HepG2 (cell line): Measurements from ENCODE around the gene DAB2IP. TPM values are rescaled to one million over a fixed set of nuclear protein-coding genes. Genes with fewer than 3 reads are reported as not detected.

Experiments used
- ATAC-seq: fragments of 200-7000 bp; cut with Tn5 transposase; 3 replicates; pipeline ENCODE4 v1.9.1; 2020; ENCODE audit warnings: mild to moderate bottlenecking, moderate library complexity
- BruUV-seq: library from RNA; stranded (reverse); fragments of 400-500 nt; replicated peaks from 2 replicates; lab custom pipeline; 2021; lab: Mats Ljungman, UMichigan
- CTCF ChIA-PET: fragments of 300-600 bp; formaldehyde crosslinking; extraction: SDS; loops from one replicate; lab custom pipeline; 2021; ENCODE audit warnings: low total read pairs, inconsistent platforms, low intra/inter-chr PET ratio; lab: Yijun Ruan, JAX
- POLR2A ChIA-PET: fragments of 350-600 bp; sonication (Branson Sonifier 250); formaldehyde crosslinking; loops from one replicate; lab custom pipeline; 2020; ENCODE audit warnings: antibody characterized with exemption, inconsistent platforms; lab: Yijun Ruan, JAX
- DNase-seq: peaks from one replicate; pipeline ENCODE4 v3.0.0-alpha.2; 2015; ENCODE audit warnings: low spot score
- FAIRE-seq: peaks from 3 replicates; lab custom pipeline; 2011; peaks lifted over from hg19 to GRCh38; lab: Jason Lieb, UNC
- H2AFZ ChIP-seq: one replicate; pipeline ENCODE4 v1.6.1; 2011; ENCODE audit warnings: low read length, inconsistent platforms
- H3K27ac ChIP-seq: fragments of 300-600 bp; 3 replicates; pipeline ENCODE4 v1.8.0; 2011; ENCODE audit warnings: mixed run types, mild to moderate bottlenecking, mixed read lengths, low read length, inconsistent platforms; ENCODE audit not compliant: insufficient read depth; ENCODE audit errors: extremely low read length
- H3K27me3 ChIP-seq, 2 experiments: fragments of 200-600 bp in 1 of 2; 2 replicates in 1 of 2; 3 replicates in 1 of 2; pipeline versions ENCODE4 v1.6.0 to v1.8.0; 2011; ENCODE audit warnings: low read length in 2 of 2, mild to moderate bottlenecking in 2 of 2, moderate library complexity in 2 of 2, inconsistent platforms in 1 of 2; ENCODE audit not compliant: insufficient read depth in 2 of 2, control insufficient read depth in 1 of 2
- H3K36me3 ChIP-seq, 2 experiments: fragments of 200-600 bp in 1 of 2; replicated peaks in 1 of 2; 2 replicates in 1 of 2; 3 replicates in 1 of 2; pipeline versions ENCODE4 v1.5.1 to v1.8.0; 2011; ENCODE audit warnings: low read length in 2 of 2, inconsistent platforms in 1 of 2; ENCODE audit not compliant: insufficient read depth in 2 of 2, control insufficient read depth in 1 of 2
- H3K4me1 ChIP-seq: 2 replicates; pipeline ENCODE4 v1.5.1; 2012; ENCODE audit warnings: low read length, inconsistent platforms; ENCODE audit not compliant: insufficient read depth
- H3K4me2 ChIP-seq: 2 replicates; pipeline ENCODE4 v1.6.0; 2011; ENCODE audit warnings: low read depth, low read length, inconsistent platforms
- H3K4me3 ChIP-seq, 3 experiments: fragments of 200-600 bp in 1 of 3; sonication (generic), shearing (Covaris generic) in 1 of 3; replicated peaks in 1 of 3; 2 replicates each; pipeline ENCODE4 v1.5.1; 2011 to 2016; ENCODE audit warnings: low read length in 3 of 3, inconsistent platforms in 2 of 3, low read depth in 2 of 3, mild to moderate bottlenecking in 2 of 3, control low read depth in 1 of 3, mixed read lengths in 1 of 3; ENCODE audit not compliant: insufficient read depth in 1 of 3
- H3K79me2 ChIP-seq: one replicate; pipeline ENCODE4 v1.6.1; 2011; ENCODE audit warnings: low read length, inconsistent platforms; ENCODE audit not compliant: insufficient read depth
- H3K9ac ChIP-seq: 2 replicates; pipeline ENCODE4 v1.6.0; 2011; ENCODE audit warnings: mild to moderate bottlenecking, low read depth, low read length, inconsistent platforms; ENCODE audit not compliant: insufficient read depth
- H3K9me3 ChIP-seq: 2 replicates; pipeline ENCODE4 v1.5.1; 2012; ENCODE audit warnings: mild to moderate bottlenecking, low read length
- H4K20me1 ChIP-seq: 2 replicates; pipeline ENCODE4 v1.6.0; 2011; ENCODE audit warnings: inconsistent platforms, mild to moderate bottlenecking, low read length, moderate library complexity; ENCODE audit not compliant: insufficient read depth
- HES4 ChIP-seq: sonication (generic); formaldehyde crosslinking; IDR thresholded peaks from 2 replicates; pipeline ENCODE4 v1.9.0; 2021; ENCODE audit warnings: mild to moderate bottlenecking, missing genetic modification reagents, borderline replicate concordance
- ZEB1 ChIP-seq: IDR thresholded peaks from 2 replicates; pipeline ENCODE4 v1.6.1; 2012; ENCODE audit warnings: mild to moderate bottlenecking, low read depth, inconsistent platforms; ENCODE audit not compliant: insufficient replicate concordance
- ZNF768 ChIP-seq: sonication (generic); formaldehyde crosslinking; IDR thresholded peaks from 2 replicates; pipeline ENCODE4 v1.4.0; 2020; ENCODE audit warnings: missing genetic modification reagents
- ZNF777 ChIP-seq: sonication (generic); formaldehyde crosslinking; IDR thresholded peaks from 2 replicates; pipeline ENCODE4 v1.4.0; 2020; ENCODE audit warnings: missing genetic modification reagents
- ZNF878 ChIP-seq: sonication (generic); formaldehyde crosslinking; IDR thresholded peaks from 2 replicates; pipeline ENCODE4 v1.8.1; 2023; ENCODE audit warnings: mild to moderate bottlenecking, missing genetic modification reagents, moderate library complexity
- ZNF891 ChIP-seq: sonication (generic); formaldehyde crosslinking; IDR thresholded peaks from 2 replicates; pipeline ENCODE4 v1.5.0; 2020; ENCODE audit warnings: mild to moderate bottlenecking, missing genetic modification reagents
- WGBS: methylation state at CpG from one replicate; pipeline ENCODE4 v1.1.6; 2017; ENCODE audit warnings: low lambda C conversion rate; 5-methylcytosine and 5-hydroxymethylcytosine counted together
- in situ Hi-C: cut with HindIII; loops from 2 replicates; pipeline ENCODE4 v1.10.0; 2017; ENCODE audit warnings: low pct_unique_long_range_greater_than_20kb; ENCODE audit not compliant: extremely low pct_ligation_motif_present
- intact Hi-C: fragments of 100-400 bp; cut with micrococcal nuclease; formaldehyde crosslinking; loops from one replicate; pipeline ENCODE4 v1.10.0; 2022; ENCODE audit not compliant: unreplicated experiment
- polyA plus RNA-seq, 8 experiments: library from polyadenylated mRNA; depleted of rRNA in 3 of 8; stranded (reverse) in 7 of 8; unstranded in 1 of 8; fragments of >200 nt; fragmentation: Illumina TruSeq in 4 of 8; extraction: Trizol in 4 of 8; gene quantifications; 2 replicates each; pipeline versions ENCODE4 v1.2.1 to v1.2.3, GENCODE V29; 2011 to 2016; ENCODE audit warnings: low read depth in 4 of 8, missing spikeins in 1 of 8, mixed read lengths in 1 of 8; ENCODE audit not compliant: insufficient read depth in 1 of 8
- total RNA-seq, 5 experiments: library from RNA; depleted of rRNA; stranded (reverse); fragments of >200 nt; fragmentation: Illumina TruSeq; extraction: Trizol; gene quantifications; 2 replicates each; pipeline ENCODE4 v1.2.3, GENCODE V29; 2016; ENCODE audit warnings: low read depth in 1 of 5
- TF ChIP-seq, protein P1 (sequence below): sonication (generic); formaldehyde crosslinking; IDR thresholded peaks from 2 replicates; pipeline ENCODE4 v1.4.0; 2020; ENCODE audit warnings: mild to moderate bottlenecking, missing genetic modification reagents
- TF ChIP-seq, protein P2 (sequence below): sonication (generic); formaldehyde crosslinking; IDR thresholded peaks from 2 replicates; pipeline ENCODE4 v1.4.0; 2020; ENCODE audit warnings: mild to moderate bottlenecking, missing genetic modification reagents

Gene DAB2IP
- total and polyA plus RNA-seq, 2 of the 13 experiments (the other 11 are each of a cell fraction or from before 2014, with no cell fraction given) = 25.3 to 37.9 TPM

DNA sequence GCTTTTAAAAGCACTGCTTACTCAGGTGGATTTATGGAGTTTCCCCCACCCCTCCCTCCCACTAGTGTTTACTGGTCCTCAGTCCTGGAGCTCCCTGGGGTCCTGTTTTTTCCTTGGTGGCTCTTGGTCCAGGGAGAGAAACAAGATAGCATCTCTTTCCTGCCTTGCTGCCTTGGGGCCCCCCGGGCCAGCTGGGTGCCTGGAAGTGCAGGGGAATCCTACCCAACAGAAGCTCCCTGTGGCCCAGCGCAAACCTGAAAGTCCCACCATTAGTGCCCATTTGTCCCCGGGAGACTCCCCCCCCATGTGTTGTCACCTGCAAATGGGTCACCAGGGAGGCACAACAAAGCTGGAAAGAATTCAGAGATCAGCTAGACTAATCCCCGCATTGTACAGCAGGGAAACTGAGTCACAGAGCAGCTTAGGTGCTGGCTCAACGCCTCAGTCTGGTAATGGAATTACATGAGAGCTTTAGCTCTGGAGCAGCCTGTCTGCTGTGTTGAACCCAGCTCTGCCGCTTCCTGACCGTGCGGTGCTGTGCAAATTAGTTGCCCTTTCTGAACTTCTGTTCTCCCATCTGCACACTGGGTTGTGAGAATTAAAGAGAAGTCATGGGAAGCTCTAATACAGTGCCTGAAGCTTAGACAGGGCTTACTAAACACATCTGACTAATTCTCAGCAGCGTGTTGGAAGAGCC lies 38.2 kb downstream of the DAB2IP start:
- DNase-seq = no peak
- peaks cover 41% of the 10 kb centered on the region for H3K4me1 ChIP-seq
- no peaks in the 10 kb centered on the region for H3K79me2 ChIP-seq
- no peaks in the 10 kb centered on the region for H3K27me3 ChIP-seq
- ATAC-seq = no peak
- no peaks in the 10 kb centered on the region for H4K20me1 ChIP-seq
- no peak for TF ChIP-seq ZNF777 (CRISPR knock-in tag)
- TF ChIP-seq, protein P1, sequence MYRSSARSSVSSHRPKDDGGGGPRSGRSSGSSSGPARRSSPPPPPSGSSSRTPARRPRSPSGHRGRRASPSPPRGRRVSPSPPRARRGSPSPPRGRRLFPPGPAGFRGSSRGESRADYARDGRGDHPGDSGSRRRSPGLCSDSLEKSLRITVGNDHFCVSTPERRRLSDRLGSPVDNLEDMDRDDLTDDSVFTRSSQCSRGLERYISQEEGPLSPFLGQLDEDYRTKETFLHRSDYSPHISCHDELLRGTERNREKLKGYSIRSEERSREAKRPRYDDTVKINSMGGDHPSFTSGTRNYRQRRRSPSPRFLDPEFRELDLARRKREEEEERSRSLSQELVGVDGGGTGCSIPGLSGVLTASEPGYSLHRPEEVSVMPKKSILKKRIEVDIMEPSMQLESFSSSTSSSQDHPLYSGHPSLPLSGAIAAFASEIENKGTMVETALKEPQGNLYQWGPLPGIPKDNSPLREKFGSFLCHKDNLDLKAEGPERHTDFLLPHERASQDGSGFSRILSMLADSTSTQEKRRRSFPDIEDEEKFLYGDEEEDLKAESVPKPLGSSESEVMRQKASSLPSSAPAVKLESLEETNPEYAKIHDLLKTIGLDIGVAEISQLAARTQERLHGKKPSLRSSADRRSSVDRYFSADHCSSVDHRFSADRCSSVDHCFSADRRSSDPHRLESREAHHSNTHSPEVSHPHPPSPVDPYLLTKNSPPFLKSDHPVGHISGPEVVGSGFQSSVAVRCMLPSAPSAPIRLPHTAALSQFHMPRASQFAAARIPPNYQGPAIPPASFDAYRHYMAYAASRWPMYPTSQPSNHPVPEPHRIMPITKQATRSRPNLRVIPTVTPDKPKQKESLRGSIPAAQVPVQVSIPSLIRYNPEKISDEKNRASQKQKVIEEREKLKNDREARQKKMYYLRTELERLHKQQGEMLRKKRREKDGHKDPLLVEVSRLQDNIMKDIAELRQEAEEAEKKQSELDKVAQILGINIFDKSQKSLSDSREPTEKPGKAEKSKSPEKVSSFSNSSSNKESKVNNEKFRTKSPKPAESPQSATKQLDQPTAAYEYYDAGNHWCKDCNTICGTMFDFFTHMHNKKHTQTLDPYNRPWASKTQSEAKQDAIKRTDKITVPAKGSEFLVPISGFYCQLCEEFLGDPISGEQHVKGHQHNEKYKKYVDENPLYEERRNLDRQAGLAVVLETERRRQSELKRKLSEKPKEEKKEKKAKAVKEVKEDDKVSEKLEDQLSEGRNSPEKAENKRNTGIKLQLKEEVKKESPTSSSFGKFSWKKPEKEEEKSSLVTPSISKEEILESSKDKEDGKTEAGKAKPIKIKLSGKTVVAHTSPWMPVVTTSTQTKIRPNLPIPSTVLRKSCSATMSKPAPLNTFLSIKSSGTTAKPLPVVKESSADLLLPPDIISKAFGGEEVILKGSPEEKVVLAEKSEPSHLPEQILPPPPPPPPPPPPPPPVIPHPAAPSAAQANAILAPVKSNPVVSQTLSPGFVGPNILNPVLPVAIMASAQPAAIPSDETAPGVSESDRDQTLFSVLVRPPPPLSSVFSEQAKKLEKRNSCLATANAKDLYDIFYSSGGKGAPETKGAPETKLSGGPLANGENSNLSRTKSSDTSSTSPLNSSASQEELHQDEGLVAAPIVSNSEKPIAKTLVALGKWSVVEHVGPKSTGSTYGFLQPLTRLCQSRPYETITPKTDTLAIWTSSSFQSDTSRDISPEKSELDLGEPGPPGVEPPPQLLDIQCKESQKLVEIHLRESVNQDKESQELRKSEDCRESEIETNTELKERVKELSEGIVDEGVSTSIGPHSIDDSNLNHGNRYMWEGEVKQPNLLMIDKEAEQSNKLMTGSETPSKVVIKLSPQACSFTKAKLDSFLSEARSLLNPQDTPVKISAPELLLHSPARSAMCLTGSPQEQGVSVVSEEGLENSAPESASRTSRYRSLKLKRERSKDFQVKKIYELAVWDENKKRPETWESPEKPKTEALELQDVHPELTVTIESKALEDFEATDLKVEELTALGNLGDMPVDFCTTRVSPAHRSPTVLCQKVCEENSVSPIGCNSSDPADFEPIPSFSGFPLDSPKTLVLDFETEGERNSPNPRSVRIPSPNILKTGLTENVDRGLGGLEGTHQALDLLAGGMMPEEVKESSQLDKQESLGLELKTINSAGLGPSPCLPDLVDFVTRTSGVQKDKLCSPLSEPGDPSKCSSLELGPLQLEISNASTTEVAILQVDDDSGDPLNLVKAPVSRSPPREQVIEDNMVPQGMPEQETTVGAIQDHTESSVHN (CRISPR knock-in tag) = no peak
- no peak for TF ChIP-seq ZEB1
- no peak for TF ChIP-seq HES4 (CRISPR knock-in tag)
- peak; percentile 86 for TF ChIP-seq ZNF768 (CRISPR knock-in tag)
- TF ChIP-seq ZNF891 = no peak
- TF ChIP-seq, protein P2, sequence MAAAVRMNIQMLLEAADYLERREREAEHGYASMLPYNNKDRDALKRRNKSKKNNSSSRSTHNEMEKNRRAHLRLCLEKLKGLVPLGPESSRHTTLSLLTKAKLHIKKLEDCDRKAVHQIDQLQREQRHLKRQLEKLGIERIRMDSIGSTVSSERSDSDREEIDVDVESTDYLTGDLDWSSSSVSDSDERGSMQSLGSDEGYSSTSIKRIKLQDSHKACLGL (CRISPR knock-in tag) = no peak
- no peak for TF ChIP-seq ZNF878
- WGBS = 78% methylated on average over 4 of the region's 9 CpGs
- no TSS peak for BruUV-seq
- no peak overlapping the region for H2AFZ ChIP-seq
- intact Hi-C loops (no loop called here), in situ Hi-C loops (loop anchor here (5.0 kb wide), 2 partner anchors 47 to 142 kb away; no protein-coding TSS in a partner anchor)
- H3K9ac ChIP-seq = no peak overlapping the region
- FAIRE-seq = no peak
- no peaks in the 10 kb centered on the region for H3K36me3 ChIP-seq
- no peaks in the 10 kb centered on the region for H3K9me3 ChIP-seq
- no peak overlapping the region for H3K27ac ChIP-seq
- H3K4me3 ChIP-seq = no peak overlapping the region
- no peak overlapping the region for H3K4me2 ChIP-seq
- POLR2A ChIA-PET = no interaction called here
- CTCF ChIA-PET = no interaction called here
